HepG2 (cell line): ENCODE results near the gene USP19. TPM values are rescaled to one million over a fixed set of nuclear protein-coding genes. Genes with fewer than 3 reads are reported as not detected.
A peak's percentile ranks its signal among the peaks of the same experiment; 100 is the strongest.

Experiments used
- BCL3 ChIP-seq: sonication (generic); formaldehyde crosslinking; IDR thresholded peaks from 2 replicates; pipeline ENCODE4 v1.5.1; 2020; ENCODE audit warnings: mild to moderate bottlenecking, missing genetic modification reagents, moderate library complexity
- BORCS8-MEF2B ChIP-seq: sonication (generic); formaldehyde crosslinking; IDR thresholded peaks from 2 replicates; pipeline ENCODE4 v1.8.0; 2022; ENCODE audit warnings: mild to moderate bottlenecking, missing genetic modification reagents
- CBX2 ChIP-seq, 2 experiments: fragments of 200-600 bp in 1 of 2; sonication (generic); formaldehyde crosslinking in 1 of 2; IDR thresholded peaks; 2 replicates each; pipeline versions ENCODE4 v1.7.0 to v1.8.1; 2018 to 2022; ENCODE audit warnings: low read depth in 2 of 2, low read length in 1 of 2, mild to moderate bottlenecking in 1 of 2, missing genetic modification reagents in 1 of 2
- CBX5 ChIP-seq: sonication (generic); formaldehyde crosslinking; IDR thresholded peaks from 2 replicates; pipeline ENCODE4 v1.4.0; 2020; ENCODE audit warnings: missing genetic modification reagents, borderline replicate concordance
- CHD2 ChIP-seq: IDR thresholded peaks from 2 replicates; pipeline ENCODE4 v1.6.1; 2011; ENCODE audit warnings: low read depth, low read length, improper control_type of control experiment
- DNMT1 ChIP-seq: sonication (generic); formaldehyde crosslinking; IDR thresholded peaks from 2 replicates; pipeline ENCODE4 v1.5.1; 2020; ENCODE audit warnings: mild to moderate bottlenecking, missing genetic modification reagents
- EEA1 ChIP-seq: sonication (generic); formaldehyde crosslinking; IDR thresholded peaks from 2 replicates; pipeline ENCODE4 v1.5.1; 2020; ENCODE audit warnings: mild to moderate bottlenecking, missing genetic modification reagents, borderline replicate concordance
- GTF2F1 ChIP-seq: fragments of 150-350 bp; IDR thresholded peaks from 2 replicates; pipeline ENCODE4 v1.6.1; 2014; ENCODE audit warnings: low read length
- HNF4A ChIP-seq: sonication (generic); formaldehyde crosslinking; IDR thresholded peaks from 2 replicates; pipeline ENCODE4 v1.4.0; 2020; ENCODE audit warnings: missing genetic modification reagents
- HNRNPK ChIP-seq: fragments of 200-400 bp; formaldehyde crosslinking; IDR thresholded peaks from 2 replicates; pipeline ENCODE4 v1.6.1; 2018; ENCODE audit warnings: low read length, low read depth, moderate library complexity, mild to moderate bottlenecking; ENCODE audit not compliant: poor library complexity, severe bottlenecking
- HOXA3 ChIP-seq: sonication (generic); formaldehyde crosslinking; IDR thresholded peaks from 2 replicates; pipeline ENCODE4 v1.5.0; 2020; ENCODE audit warnings: missing genetic modification reagents
- KDM3A ChIP-seq: IDR thresholded peaks from 2 replicates; pipeline ENCODE4 v1.6.1; 2018; ENCODE audit warnings: low read depth, missing compliant biosample characterization
- MATR3 ChIP-seq: sonication (generic); formaldehyde crosslinking; IDR thresholded peaks from 2 replicates; pipeline ENCODE4 v1.4.0; 2020; ENCODE audit warnings: missing genetic modification reagents
- MTA3 ChIP-seq: sonication (generic); formaldehyde crosslinking; IDR thresholded peaks from 2 replicates; pipeline ENCODE4 v1.4.0; 2020; ENCODE audit warnings: missing genetic modification reagents
- NAIF1 ChIP-seq: sonication (generic); formaldehyde crosslinking; IDR thresholded peaks from 2 replicates; pipeline ENCODE4 v1.5.0; 2020; ENCODE audit warnings: mild to moderate bottlenecking, missing genetic modification reagents, borderline replicate concordance
- PITX1 ChIP-seq: sonication (generic); formaldehyde crosslinking; IDR thresholded peaks from 2 replicates; pipeline ENCODE4 v1.5.1; 2020; ENCODE audit warnings: mild to moderate bottlenecking, missing genetic modification reagents
- PRMT3 ChIP-seq: sonication (generic); formaldehyde crosslinking; IDR thresholded peaks from 2 replicates; pipeline ENCODE4 v1.8.1; 2022; ENCODE audit warnings: low read depth, mild to moderate bottlenecking, moderate library complexity, missing genetic modification reagents, borderline replicate concordance
- SOX6 ChIP-seq, 2 experiments: fragments of 450-650 bp in 1 of 2; sonication (generic) in 1 of 2; formaldehyde crosslinking in 1 of 2; IDR thresholded peaks; 2 replicates each; pipeline versions ENCODE4 v1.4.0 to v1.6.1; 2017 to 2020; ENCODE audit warnings: antibody characterized with exemption in 1 of 2, mild to moderate bottlenecking in 1 of 2, missing genetic modification reagents in 1 of 2
- YEATS4 ChIP-seq: sonication (generic); formaldehyde crosslinking; IDR thresholded peaks from 2 replicates; pipeline ENCODE4 v1.4.0; 2020; ENCODE audit warnings: missing genetic modification reagents, borderline replicate concordance
- ZBTB7B ChIP-seq: sonication (generic); formaldehyde crosslinking; IDR thresholded peaks from 2 replicates; pipeline ENCODE4 v1.4.0; 2020; ENCODE audit warnings: missing genetic modification reagents
- ZFY ChIP-seq: sonication (generic); formaldehyde crosslinking; IDR thresholded peaks from 2 replicates; pipeline ENCODE4 v1.4.0; 2020; ENCODE audit warnings: missing genetic modification reagents
- ZNF382 ChIP-seq: sonication (generic); formaldehyde crosslinking; IDR thresholded peaks from 2 replicates; pipeline ENCODE4 v1.5.0; 2020; ENCODE audit warnings: missing genetic modification reagents, mild to moderate bottlenecking, borderline replicate concordance
- ZNF446 ChIP-seq: sonication (generic); formaldehyde crosslinking; IDR thresholded peaks from 2 replicates; pipeline ENCODE4 v1.5.0; 2020; ENCODE audit warnings: mild to moderate bottlenecking, missing genetic modification reagents
- ZNF619 ChIP-seq: sonication (generic); formaldehyde crosslinking; IDR thresholded peaks from 2 replicates; pipeline ENCODE4 v1.4.0; 2020; ENCODE audit warnings: mild to moderate bottlenecking, missing genetic modification reagents
- ZNF724P ChIP-seq: sonication (generic); formaldehyde crosslinking; IDR thresholded peaks from 2 replicates; pipeline ENCODE4 v1.8.0; 2022; ENCODE audit warnings: missing genetic modification reagents, borderline replicate concordance
- ZNF746 ChIP-seq: sonication (generic); formaldehyde crosslinking; IDR thresholded peaks from 2 replicates; pipeline ENCODE4 v1.8.0; 2022; ENCODE audit warnings: mild to moderate bottlenecking, missing genetic modification reagents
- ZNF772 ChIP-seq: sonication (generic); formaldehyde crosslinking; IDR thresholded peaks from 2 replicates; pipeline ENCODE4 v1.5.0; 2020; ENCODE audit warnings: mild to moderate bottlenecking, missing genetic modification reagents
- ZNF775 ChIP-seq: sonication (generic); formaldehyde crosslinking; IDR thresholded peaks from 2 replicates; pipeline ENCODE4 v1.4.0; 2020; ENCODE audit warnings: missing genetic modification reagents, mild to moderate bottlenecking, moderate library complexity, borderline replicate concordance
- polyA plus RNA-seq, 8 experiments: library from polyadenylated mRNA; depleted of rRNA in 3 of 8; stranded (reverse) in 7 of 8; unstranded in 1 of 8; fragments of >200 nt; fragmentation: Illumina TruSeq in 4 of 8; extraction: Trizol in 4 of 8; gene quantifications; 2 replicates each; pipeline versions ENCODE4 v1.2.1 to v1.2.3, GENCODE V29; 2011 to 2016; ENCODE audit warnings: low read depth in 4 of 8, missing spikeins in 1 of 8, mixed read lengths in 1 of 8; ENCODE audit not compliant: insufficient read depth in 1 of 8
- total RNA-seq, 5 experiments: library from RNA; depleted of rRNA; stranded (reverse); fragments of >200 nt; fragmentation: Illumina TruSeq; extraction: Trizol; gene quantifications; 2 replicates each; pipeline ENCODE4 v1.2.3, GENCODE V29; 2016; ENCODE audit warnings: low read depth in 1 of 5
- TF ChIP-seq, protein P1 (sequence below): sonication (generic); formaldehyde crosslinking; IDR thresholded peaks from 2 replicates; pipeline ENCODE4 v1.5.0; 2020; ENCODE audit warnings: missing genetic modification reagents

Gene USP19
- total and polyA plus RNA-seq, 2 of the 13 experiments (the other 11 are each of a cell fraction or from before 2014, with no cell fraction given) = 28.3 to 31.7 TPM

- TF ChIP-seq, protein P1, sequence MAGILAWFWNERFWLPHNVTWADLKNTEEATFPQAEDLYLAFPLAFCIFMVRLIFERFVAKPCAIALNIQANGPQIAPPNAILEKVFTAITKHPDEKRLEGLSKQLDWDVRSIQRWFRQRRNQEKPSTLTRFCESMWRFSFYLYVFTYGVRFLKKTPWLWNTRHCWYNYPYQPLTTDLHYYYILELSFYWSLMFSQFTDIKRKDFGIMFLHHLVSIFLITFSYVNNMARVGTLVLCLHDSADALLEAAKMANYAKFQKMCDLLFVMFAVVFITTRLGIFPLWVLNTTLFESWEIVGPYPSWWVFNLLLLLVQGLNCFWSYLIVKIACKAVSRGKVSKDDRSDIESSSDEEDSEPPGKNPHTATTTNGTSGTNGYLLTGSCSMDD (CRISPR knock-in tag) = no peak
- peak; percentile 72 for TF ChIP-seq BORCS8-MEF2B
- no peak for TF ChIP-seq HNRNPK
- TF ChIP-seq ZNF746 (CRISPR knock-in tag) = no peak; the same call in 1 of the 2 replicates
- TF ChIP-seq ZFY = peak; percentile 94
- peak; percentile 63; the same call in 1 of the 2 replicates for TF ChIP-seq KDM3A (CRISPR knock-in tag)
- TF ChIP-seq HOXA3 (CRISPR knock-in tag) = peak; percentile 54; the same call in 1 of the 2 replicates
- TF ChIP-seq HNF4A (CRISPR knock-in tag) = peak; percentile 70
- TF ChIP-seq ZNF775 (CRISPR knock-in tag) = no peak
- no peak for TF ChIP-seq ZNF446 (CRISPR knock-in tag)
- TF ChIP-seq ZNF724P (CRISPR knock-in tag) = peak; percentile 59; the same call in 1 of the 2 replicates
- TF ChIP-seq PRMT3 (CRISPR knock-in tag) = no peak; the same call in 1 of the 2 replicates
- TF ChIP-seq ZNF772 = peak; percentile 15; the same call in 1 of the 2 replicates
- TF ChIP-seq EEA1 (CRISPR knock-in tag) = no peak
- TF ChIP-seq BCL3 (CRISPR knock-in tag) = no peak
- TF ChIP-seq CBX2 (IDR thresholded peaks at IDR 0.05; ENCODE audit: low read depth, low read length) = no peak
- TF ChIP-seq CBX2 (CRISPR knock-in tag; IDR thresholded peaks at IDR 0.05; ENCODE audit: low read depth) = 0 out of 2 replicates have a peak, but pooled peaks have one; percentile 28
- TF ChIP-seq MATR3 = no peak
- TF ChIP-seq NAIF1 (CRISPR knock-in tag) = no peak
- TF ChIP-seq CHD2 = no peak
- no peak for TF ChIP-seq CBX5
- TF ChIP-seq PITX1 (CRISPR knock-in tag) = 0 out of 2 replicates have a peak, but pooled peaks have one; percentile 22
- TF ChIP-seq ZNF619 = 0 out of 2 replicates have a peak, but pooled peaks have one; percentile 17
- TF ChIP-seq ZNF382 (CRISPR knock-in tag) = no peak
- TF ChIP-seq YEATS4 (CRISPR knock-in tag) = peak; percentile 68; the same call in 1 of the 2 replicates
- no peak for TF ChIP-seq GTF2F1
- TF ChIP-seq MTA3 (CRISPR knock-in tag) = no peak
- peak; percentile 43 for TF ChIP-seq ZBTB7B (CRISPR knock-in tag)
- no peak for TF ChIP-seq DNMT1
- TF ChIP-seq SOX6 (IDR thresholded peaks at IDR 0.05) = no peak
- peak; percentile 59; the same call in 1 of the 2 replicates for TF ChIP-seq SOX6 (CRISPR knock-in tag; IDR thresholded peaks at IDR 0.05)
These were observed 12.0 kb upstream of the USP19 start, which contains the start of gene LAMB2 (continued) for GRCh38 chr3:49132437-49133225.
